GM21619 (cell line): Measurements from ENCODE around the gene ELK4.
A peak's percentile ranks its signal among the peaks of the same experiment; 100 is the strongest.

ENCODE experiments used
- ATAC-seq: cut with Tn5 transposase; IDR thresholded peaks from one replicate; pipeline ENCODE4 v1.9.1; 2021; ENCODE audit not compliant: unreplicated experiment

The ELK4 gene

GRCh38 chr1:205630651-205631009 is 1.2 kb downstream of the ELK4 start:
- no peak for ATAC-seq

- no peak for ATAC-seq
Observed at GRCh38 chr1:205630241-205630640, 1.6 kb downstream of the ELK4 start.

GRCh38 chr1:205629751-205630150 is 2.1 kb downstream of the ELK4 start:
- no peak for ATAC-seq

- no peak for ATAC-seq
Observed at GRCh38 chr1:205627956-205628355, 3.9 kb downstream of the ELK4 start.

DNA sequence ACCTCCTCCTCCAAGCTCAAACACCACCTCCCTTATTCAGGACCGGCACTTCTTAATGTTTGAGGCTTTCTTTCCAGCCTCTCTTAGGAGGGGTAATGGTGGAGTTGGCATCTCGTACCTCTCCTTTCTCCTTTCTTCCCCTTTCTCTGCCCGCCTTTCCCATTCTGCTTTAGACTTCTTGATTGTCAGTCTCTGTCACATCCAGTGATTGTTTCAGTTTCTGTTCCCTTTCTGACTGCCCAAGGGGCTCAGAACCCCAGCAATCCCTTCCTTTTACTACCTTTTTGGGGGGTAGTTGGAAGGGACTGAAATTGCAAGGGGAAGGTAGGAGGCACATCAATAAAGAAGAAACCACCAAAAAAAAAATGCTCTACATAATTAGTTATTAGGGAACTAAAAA is 5.6 kb downstream of the ELK4 start:
- no peak for ATAC-seq

GRCh38 chr1:205623646-205624045 is 8.2 kb downstream of the ELK4 start:
- no peak for ATAC-seq

- no peak for ATAC-seq
Observed at GRCh38 chr1:205620269-205620668, 11.5 kb downstream of the ELK4 start.

DNA sequence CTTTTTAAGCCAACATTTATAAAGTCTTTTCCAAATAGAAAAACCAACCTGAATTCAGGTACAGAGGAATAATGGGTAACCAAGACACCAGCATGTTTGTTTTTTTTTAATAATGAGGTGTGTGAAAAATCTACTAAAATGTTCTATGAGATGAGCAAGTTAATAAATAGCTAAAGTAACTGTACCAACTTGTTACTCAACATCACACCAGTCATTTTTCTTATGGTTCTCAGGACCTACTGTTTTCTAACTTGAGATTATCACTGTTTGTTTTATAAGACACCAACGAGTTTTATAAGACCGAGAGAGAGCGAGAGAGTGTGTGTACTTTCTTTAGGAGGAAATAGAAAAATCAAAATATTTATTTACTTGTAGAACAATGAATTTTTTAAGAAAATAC is 12.4 kb downstream of the ELK4 start:
- no peak for ATAC-seq

DNA sequence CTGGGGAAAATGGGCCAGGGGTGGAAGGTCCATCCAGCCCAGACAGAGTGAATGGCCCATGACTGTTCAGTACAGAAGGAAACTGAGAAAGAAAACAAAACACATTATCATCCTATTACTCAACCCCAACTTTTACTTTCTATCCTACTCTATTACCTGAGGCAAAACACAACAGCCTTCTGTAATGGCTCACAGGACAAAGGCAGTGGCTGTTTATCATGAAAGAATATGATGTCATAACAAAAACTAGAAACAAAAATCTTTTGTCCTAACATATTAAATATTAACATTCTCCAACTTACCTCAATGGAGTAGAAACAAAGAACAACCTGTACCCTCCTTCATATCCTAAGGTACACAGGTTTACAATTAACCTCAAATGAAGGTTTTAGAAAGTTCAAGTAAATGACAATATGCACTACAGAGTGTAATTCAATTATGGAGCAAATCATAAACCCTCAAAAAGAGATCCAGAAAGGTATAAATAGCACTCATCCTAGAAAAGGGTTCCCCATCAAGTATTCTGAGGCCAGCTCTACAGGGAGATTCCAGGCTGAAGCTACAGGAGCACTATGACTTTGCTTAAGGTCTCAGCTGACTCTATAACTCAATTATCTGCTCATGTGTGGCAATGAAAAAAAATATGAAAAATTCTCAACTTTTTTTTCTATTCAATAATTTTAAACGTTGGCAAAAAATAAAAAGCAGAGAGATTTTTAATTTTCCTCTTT is 15.1 kb downstream of the ELK4 start:
- peak; percentile 77 for ATAC-seq

- ATAC-seq: no peak
Observed at GRCh38 chr1:205615789-205616188, 16.0 kb downstream of the ELK4 start.

GRCh38 chr1:205613854-205614412 is 17.9 kb downstream of the ELK4 start:
- ATAC-seq: no peak

DNA sequence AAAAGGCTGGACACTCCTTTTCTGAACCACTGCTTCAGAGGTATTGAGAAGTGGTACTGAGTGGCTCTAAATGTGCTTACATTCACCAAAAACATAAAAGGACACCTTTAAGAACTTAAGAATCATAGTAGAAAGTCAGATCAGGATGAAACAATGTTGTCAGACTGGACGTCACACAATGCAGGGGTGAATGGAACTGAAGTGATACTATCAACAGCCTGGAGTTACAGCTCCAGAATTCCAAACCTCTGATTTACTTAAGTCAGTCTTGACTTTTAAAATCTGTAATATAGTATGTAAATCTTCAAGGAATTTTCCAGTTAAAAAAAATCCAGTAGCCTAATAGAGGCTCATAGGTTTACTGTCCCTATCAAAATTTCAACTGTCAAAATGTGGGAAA is 19.3 kb downstream of the ELK4 start:
- ATAC-seq: no peak

DNA sequence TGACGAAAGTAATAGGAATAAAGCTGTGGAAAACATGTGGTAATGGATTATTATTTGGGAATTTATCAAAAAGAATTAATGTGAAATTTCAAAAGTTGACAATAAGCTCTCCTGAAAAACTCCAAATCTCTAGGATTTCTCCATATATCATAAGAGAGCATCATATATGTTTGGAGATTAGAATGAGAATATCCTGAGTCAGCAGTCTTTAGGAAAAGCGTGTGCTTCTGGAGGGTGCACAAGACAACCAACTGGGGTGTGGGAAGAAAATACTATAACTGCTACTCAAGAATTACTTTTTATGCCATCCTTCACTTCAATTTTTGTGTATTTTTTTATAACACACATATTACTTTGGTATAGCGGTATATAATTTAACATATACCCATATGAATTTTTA is 19.7 kb downstream of the ELK4 start:
- ATAC-seq: no peak

- no peak for ATAC-seq
Observed at GRCh38 chr1:205610901-205611466, 20.8 kb downstream of the ELK4 start.

DNA sequence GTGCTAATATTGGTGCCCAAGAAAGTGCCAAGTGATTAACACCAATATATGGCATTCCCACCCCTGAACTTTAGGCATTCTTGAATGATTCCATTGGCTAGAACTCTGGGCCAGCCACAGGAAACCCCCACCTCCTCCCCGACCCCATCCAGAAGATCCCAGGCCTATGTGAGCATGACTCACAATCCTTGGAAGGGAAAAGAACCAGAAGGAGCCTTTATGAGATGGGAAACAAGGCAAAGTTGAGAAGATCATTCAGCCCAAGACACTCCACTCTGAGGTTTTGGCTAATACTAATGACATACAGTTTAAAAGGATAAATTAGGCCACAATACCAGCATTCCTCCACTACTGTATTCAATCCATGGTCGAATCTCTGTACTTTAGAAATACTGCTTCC is 21.8 kb downstream of the ELK4 start:
- ATAC-seq: no peak

DNA sequence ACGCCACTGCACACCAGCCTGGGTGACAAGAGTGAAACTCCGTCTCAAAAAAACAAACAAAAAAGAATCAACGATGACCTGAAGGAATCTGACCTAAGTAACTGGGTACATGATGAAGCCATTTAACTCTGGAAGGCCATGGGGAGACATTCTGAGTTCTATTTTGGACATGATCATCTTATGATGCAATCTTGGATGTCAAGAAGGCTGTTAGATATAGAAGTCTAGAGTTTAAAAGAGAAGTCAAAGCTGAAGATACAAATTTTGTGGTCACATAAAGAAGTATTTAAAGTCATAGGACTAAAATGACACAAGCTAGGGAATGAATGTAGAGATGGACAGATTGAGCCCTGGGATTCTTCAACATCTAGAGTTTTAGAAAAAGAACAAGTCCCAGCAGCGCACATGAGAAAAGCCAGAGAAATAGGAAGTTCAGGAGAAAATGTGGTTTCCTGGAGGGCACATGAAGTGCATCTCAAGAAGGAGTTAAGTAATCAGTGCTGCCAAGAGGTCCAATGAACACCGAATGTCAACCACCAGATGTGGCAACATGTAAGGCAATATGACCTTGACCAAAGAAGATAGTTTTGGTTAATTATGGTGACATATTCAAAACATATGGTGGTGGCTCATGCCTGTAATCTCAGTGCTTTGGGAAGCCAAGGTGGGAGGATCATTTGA is 26.8 kb downstream of the ELK4 start:
- no peak for ATAC-seq

GRCh38 chr1:205604059-205604458 is 27.8 kb downstream of the ELK4 start:
- no peak for ATAC-seq

- no peak for ATAC-seq
Observed at GRCh38 chr1:205601205-205601604, 30.6 kb downstream of the ELK4 start.

- peak; percentile 67 for ATAC-seq
Observed at GRCh38 chr1:205600085-205600484, 31.7 kb downstream of the ELK4 start.

- no peak for ATAC-seq
Observed at GRCh38 chr1:205599669-205600042, 32.2 kb downstream of the ELK4 start.

DNA sequence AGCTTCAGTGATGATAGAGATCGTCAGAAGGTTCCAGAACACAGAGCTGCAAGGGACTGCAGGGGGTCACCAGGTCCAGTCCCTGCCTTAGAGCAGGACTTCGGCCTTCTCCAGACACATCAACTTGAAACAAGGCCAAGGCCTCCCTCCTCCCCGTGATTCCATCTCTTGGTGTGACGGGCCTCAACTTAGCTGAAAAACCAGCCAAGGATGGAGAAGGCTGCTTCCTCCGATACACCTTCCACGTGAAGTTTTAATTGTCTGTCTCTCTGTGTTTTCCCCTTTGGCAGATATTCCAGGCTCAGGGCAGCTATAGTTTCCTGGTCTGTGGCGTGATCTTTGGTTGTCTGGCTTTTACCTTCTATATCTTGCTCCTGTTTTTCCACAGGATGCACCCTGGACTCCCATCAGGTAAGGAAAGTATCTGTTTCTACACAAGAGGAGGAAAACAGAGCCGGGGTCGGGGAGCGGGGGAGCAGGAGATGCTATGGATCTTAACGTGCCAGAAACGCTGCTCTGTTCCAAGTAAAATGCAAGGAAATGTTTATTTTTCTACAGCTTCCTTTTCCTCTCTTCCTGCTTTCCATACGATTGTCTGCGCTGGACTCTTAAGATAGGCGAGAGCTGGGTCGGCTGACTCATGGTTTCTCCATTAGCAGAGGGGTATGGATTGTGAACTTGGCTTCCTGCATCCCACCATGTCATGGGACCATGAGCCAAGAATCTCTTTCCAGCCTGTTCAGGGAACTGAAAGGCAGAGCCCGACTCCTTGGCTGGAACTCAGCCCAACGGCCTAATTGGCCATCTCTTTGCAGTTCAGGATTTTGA is 32.8 kb downstream of the ELK4 start:
- no peak for ATAC-seq
